Measurements from ENCODE around the gene TMEM223.
"Not testable (repeated sequence)": the region's sequence is repeated elsewhere in the genome, so short reads cannot be mapped to it uniquely, and the experiment has no call there.

Gene TMEM223

DNA sequence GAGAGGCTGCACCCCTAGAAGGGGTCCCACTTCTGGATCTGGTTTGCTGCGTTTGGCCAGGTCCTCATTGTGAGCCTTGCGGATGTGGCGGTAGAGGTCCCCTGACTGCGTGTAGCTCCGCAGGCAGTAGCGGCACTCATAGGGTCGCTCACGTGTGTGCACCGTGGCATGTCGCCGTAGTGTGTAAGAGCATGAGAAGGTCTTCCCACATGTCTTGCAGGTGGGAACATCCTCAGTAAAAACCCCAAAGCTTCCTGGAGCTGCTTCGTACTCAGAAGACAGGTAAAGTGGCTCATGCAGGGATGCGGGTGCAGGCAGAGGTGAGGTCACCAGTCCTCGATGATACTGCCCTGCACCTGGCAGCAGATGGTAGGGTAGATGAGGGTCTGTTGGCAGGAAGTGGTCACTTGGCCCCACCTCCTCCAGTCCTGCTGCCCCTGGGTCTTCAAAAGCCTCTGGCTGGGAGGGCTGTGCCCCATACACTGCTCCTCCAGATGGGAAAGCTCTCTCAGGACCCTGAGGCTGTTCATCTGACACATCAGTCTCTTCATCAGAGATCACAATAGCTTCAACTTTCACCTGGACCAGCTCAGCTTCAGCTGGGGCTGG, 39.5 kb downstream of the TMEM223 start:
- no peak for DNase-seq

DNA sequence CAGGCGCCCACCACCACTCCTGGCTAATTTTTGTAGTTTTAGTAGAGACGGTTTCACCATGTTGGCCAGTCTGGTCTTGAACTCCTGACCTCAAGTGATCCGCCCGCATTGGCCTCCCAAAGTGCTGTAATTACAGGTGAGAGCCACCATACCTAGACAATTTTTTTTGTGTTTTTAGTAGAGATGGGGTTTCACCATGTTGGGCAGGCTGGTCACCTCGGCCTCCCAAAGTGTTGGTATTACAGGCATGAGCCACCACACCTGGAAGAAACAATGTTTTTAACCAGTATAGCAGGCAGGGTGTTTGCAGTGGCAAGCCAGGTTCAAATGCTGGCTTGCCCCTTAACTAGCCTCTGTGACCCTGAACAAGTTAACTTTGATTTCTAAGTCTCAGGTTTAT, 41.9 kb downstream of the TMEM223 start:
- DNase-seq, result not testable (repeated sequence)

DNA sequence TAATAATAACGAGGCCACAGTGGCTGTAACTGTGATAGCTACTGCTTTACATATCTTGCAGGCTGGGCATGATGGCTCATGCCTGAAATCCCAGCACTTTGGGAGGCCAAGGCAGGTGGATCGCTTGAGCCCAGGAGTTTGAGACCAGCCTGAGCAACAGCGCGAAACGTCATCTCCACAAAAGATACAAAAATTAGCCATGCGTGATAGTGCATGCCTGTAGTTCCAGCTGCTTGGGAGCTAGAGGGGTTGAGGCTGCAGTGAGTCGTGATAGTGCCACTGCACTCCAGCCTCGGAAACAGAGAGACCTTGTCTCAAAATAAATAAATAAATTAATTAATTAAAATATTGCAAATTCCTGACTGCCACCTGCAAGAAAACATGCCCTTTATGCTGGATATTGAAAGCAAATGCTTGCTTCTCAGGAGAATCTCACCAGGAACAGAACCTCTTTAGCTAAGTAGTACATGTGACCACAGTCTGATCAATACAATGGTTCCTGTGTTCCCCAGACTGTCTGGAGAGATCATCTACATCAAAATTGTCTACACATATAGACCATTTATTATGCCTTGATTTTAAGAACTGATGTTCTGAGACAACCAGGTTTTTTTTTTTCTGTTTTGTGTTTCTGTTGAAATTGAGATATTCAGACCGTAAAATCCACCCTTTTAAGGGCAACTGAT, 44.2 kb downstream of the TMEM223 start:
- DNase-seq, result no peak

All from CD4-positive, alpha-beta T cell treated with Interleukin-21 for 1 hour (primary cell).